HG02763 (cell line): ENCODE results near the gene UGT1A8.
"Not testable (repeated sequence)": the region's sequence is repeated elsewhere in the genome, so short reads cannot be mapped to it uniquely, and the experiment has no call there.

Source experiments
- ATAC-seq: cut with Tn5 transposase; IDR thresholded peaks from one replicate; pipeline ENCODE4 v1.9.1; 2021; ENCODE audit warnings: mild to moderate bottlenecking, moderate library complexity; ENCODE audit not compliant: unreplicated experiment

The UGT1A8 gene

DNA sequence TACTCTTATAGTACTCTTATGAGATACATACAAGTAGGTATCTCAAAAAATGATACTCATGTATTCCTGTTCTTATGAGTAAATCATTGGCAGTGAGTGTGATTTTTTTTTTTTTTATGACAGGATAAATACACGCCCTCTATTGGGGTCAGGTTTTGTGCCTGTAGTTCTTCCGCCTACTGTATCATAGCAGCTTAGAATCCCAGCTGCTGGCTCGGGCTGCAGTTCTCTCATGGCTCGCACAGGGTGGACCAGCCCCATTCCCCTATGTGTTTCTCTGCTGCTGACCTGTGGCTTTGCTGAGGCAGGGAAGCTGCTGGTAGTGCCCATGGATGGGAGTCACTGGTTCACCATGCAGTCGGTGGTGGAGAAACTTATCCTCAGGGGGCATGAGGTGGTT is at the start of gene UGT1A8:
Gene UGT1A8, plus strand, starts transcription at position 158 of the 400 bp plus-strand sequence. Its CDS starts 75 bp downstream, at position 233.
- ATAC-seq, result not testable (repeated sequence)

DNA sequence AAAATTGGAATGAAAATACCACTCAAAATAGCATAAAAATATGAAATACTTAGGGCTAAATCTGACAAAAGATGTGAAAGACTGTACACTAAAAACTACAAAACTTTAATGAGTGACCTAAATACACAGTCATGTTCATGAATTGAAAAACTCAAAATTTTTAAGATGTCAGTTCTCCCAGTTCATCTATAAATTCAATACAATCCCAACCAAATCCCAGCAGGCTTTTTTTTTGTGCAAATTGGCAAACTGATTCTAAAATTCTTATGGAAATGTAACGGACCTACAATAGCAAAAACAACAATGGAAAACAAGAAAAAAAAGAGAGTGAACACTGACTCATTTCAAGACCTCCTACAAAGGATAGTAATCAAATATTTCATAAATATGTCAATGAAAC is 46.4 kb upstream of the UGT1A8 start:
- no peak for ATAC-seq

DNA sequence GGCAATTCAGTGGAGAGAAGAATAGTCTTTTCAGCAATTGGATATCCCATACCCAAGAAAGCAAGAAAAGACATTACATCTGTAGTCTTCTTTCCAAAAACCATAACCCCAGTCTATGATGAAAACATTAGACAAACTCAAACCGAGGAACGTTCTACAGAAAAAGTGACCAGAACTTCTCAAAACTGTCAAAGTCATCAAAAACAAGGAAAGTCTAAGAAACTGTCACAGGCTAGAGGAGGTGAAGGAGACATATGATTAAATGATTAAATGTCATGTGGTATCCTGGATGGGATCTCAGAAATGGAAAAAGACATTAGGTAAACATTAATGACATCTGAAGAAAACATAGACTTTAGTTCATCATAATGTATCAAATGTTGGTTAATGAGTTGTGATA is 46.0 kb upstream of the UGT1A8 start:
- ATAC-seq, result no peak

DNA sequence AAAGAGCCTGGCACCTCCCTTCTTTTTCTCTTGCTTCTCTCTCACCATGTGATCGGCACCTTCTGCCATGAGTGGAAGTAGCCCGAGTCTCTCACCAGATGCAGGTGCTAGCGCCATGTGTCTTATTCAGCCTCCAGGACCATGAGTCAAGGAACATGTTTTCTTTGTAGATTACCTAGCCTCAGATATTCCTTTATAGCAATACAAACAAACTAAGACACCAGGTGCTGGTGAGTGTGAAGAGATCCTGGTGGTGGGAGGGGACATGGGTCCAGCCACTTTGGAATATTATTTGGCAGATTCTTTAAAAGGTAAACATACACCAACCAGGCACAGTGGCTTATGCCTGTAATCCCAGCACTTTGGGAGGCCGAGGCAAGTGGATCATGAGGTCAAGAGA is 45.0 kb upstream of the UGT1A8 start:
- ATAC-seq, result no peak

DNA sequence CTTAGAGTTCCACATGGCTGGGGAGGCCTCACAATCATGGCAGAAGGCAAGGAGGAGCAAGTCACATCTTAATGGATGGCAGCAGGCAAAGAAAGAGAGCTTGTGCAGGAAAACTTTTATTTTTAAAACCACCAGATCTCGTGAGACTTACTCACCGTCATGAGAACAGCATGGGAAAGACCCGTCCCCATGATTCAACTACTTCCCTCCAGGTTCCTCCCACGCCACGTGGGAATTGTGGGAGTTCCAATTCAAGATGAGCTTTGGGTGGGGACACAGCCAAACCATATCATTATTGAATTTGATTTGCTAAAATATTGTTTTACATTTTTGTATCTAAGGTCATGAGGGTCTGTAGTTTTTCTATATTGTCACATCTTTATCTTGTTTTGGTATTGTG is 40.1 kb upstream of the UGT1A8 start:
- not testable (repeated sequence) for ATAC-seq

DNA sequence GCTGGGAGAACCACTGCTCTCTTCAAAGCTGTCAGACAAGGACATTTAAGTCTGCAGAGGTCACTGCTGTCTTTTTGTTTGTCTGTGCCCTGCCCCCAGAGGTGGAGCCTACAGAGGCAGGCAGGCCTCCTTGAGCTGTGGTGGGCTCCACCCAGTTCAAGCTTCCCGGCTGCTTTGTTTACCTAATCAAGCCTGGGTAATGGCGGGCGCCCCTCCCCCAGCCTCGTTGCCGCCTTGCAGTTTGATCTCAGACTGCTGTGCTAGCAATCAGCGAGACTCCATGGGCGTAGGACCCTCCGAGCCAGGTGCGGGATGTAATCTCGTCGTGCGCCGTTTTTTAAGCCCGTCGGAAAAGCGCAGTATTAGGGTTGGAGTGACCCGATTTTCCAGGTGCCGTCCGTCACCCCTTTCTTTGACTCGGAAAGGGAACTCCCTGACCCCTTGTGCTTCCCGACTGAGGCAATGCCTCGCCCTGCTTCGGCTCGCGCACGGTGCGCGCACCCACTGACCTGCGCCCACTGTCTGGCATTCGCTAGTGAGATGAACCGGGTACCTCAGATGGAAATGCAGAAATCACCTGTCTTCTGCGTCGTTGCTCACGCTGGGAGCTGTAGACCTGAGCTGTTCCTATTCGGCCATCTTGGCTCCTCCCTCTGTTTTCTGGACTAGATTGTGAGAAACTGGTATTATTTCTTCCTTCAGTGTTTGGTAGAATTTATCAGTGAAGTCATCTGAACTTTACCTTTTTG is 34.0 kb upstream of the UGT1A8 start:
- not testable (repeated sequence) for ATAC-seq

DNA sequence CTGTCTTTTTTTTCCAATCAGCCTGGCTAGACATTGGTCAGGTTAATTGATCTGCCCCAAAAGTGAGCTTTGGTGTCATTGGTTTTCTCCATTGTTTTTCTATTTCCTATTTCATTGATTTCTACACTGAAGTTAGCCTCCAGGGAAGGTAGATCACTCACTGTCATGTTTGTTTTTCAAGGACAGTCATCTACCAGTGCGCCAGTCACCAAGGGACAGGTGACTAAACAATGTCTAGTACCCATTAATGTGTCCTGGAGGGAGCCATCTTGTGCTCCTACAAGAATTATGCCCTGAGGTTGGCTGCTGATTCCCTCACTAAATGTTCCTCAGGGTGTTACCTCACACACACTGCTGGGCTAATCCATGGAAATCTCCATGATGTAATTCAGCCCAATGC is 33.2 kb upstream of the UGT1A8 start:
- no peak for ATAC-seq

DNA sequence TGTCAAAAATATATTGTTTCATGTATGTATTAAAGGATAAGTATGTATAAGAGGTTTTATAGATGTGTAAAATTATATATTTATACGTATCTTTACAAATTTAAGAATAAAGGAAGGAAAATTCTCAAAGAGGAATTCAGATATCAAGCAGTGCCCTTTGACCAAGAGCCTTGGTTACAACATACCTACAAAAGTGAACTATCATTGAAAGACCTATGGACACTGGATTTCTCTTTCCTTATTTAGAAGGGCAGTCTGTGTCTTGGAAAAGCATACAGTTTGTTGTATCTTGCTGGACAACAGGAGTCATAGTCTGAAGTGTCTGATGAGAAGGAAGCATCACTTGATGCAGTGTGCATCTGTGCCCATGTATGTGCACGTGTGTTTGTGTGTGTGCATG is 29.0 kb upstream of the UGT1A8 start:
- no peak for ATAC-seq

DNA sequence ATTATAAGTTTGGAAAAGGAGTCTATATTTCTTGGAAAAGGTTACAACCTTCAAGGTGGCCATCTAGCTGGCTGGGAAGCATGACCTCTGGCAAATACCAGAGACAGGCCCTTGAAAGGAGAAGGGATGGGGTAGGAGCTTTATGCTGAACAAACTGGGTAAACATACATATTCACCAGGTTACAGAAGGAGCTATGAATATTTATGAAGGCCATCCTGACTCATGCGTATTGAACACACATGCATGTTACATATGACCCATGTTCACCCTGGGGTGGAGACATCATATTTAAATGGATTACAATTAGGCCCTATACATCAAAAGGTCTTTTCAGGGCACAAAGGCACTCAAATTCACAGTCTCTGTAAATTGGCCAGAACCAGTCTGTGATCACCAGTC is 24.7 kb upstream of the UGT1A8 start:
- not testable (repeated sequence) for ATAC-seq

DNA sequence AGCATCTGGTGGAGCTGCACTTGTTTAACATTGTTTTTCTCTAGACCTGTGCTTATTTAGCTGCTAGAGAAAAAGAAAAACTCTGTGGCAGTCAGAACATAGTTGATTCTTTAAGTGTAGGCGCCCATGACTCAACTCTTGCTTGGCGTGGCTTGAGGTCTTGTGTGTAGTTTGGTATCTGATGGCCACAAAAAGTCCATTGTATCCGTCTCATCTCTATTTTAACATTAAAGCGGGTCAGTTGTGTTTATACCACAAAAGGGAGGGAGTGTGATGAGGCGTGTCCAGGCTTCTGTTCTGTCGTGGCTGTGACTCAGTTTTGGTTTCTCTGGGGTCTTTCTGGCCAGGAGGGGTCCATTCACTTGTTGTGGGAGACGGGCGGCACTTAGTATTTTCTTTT is 24.2 kb upstream of the UGT1A8 start:
- ATAC-seq, result no peak

DNA sequence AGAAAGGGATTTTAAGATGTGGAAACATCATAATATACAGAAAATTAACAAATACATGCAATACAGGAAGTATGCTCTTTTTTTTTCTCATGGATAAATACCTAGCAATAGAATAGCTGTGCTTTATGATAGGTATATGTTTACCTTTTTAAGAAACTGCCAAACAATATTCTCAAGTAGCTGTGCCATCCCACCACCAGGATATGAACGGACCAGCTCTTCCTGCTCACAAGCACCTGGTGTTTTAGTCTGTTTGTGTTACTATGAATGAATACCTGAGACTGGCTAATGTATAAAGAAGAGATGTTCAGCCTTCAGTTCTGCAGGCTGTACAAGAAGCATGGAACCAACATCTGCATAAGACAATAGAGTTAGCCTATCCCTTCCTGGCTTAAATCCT is 19.9 kb upstream of the UGT1A8 start:
- ATAC-seq, result no peak

DNA sequence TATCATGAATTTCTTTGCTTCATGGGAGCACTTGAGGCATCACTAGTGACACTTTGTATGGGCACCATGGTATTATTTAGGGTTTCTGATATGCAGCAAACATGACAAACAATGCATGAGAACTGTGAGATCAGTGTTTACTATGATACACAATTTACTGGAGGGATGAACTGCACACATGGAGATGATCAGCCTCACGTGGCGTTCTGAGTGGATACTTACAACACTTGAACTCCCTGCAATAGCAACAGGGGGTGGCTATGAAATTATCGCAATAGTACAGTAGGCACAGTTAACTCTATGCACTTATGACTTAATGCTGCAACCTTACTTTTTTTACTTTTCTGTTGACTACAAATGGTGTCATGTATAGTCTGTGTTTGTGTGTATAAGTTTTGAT is 18.5 kb upstream of the UGT1A8 start:
- ATAC-seq, result no peak

DNA sequence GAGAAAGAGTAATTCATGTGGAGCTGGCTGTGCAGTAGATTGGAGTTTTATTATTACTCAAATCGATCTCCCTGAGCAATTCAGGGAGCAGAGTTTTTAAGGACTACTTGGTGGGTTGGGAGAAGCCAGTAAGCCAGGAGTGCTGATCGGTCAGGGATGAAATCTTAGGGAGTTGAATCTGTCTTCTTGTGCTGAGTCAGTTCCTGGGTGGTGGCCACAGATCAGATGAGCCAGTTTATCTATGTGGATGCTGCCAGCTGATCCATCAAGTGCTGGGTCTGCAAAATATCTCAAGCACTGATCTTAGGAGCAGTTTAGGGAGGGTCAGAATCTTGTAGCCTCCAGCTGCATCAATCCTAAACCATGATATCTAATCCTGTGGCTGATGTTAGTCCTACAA is 17.0 kb upstream of the UGT1A8 start:
- ATAC-seq, result no peak

DNA sequence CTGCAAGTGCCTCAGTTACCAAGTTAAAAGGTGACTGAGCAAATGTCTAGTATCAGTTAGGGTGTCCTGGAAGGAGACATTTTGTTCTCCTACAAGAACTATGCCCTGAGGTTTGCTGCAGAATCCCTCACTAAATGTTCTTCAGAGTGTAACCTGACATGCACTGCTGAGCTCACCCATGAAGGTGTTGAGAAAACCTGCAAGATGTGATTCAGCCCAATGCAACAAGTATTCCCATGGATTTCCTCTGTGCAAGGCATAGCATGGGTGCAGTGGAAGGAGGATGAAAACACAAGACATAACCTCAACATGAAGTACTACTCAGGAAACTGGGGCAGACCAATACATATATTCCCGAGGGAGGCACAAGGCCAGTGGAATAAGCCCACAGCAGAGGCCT is 15.4 kb upstream of the UGT1A8 start:
- no peak for ATAC-seq

DNA sequence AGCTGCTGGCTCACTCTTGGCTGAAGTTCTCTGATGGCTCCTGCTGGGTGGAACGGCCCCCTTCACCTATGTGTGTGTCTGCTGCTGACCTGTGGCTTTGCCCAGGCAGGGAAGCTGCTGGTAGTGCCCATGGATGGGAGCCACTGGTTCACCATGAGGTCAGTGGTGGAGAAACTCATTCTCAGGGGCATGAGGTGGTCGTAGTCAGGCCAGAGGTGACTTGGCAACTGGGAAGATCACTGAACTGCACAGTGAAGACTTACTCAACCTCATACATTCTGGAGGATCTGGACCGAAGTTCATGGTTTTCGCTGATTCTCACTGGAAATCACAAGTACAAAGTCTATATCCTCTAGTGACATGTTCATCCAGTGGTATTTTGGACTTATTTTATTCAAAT is 13.9 kb upstream of the UGT1A8 start:
- ATAC-seq, result no peak

DNA sequence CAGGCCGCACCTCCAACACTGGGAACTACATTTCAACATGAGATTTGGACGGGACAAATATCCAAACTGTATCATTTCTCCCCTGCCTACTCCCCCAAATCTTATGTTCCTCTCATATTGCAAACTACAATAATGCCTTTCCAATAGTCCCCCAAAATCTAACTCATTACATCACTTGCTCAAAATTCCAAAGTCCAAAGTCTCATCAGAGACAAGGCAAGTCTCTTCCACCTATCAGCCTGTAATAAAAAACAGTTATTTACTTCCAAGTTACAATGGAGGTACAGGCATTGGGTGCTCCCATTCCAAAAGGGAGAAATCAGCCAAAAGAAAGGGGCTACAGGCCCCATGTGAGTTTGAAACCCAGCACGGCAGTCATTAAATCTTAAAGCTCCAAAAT is 12.6 kb upstream of the UGT1A8 start:
- ATAC-seq, result no peak

DNA sequence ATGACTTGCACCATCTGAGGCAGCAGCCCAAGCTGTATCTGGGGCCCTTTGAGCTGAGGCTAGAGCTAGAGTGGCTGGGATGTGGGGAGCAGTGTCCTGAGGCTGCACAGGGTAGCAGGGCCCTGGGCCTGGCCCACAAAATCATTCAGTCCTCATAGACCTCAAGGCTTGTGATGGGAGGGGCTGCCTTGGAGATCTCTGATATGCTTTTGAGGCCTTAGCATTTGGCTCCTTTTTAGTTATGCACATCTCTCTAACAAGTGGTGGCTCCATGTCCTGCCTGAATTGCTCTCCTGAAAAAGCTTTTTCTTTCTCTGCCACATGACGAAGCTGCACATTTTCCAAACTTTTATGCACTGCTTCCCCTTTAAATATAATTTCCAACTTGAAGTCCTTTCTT is 11.8 kb upstream of the UGT1A8 start:
- no peak for ATAC-seq

DNA sequence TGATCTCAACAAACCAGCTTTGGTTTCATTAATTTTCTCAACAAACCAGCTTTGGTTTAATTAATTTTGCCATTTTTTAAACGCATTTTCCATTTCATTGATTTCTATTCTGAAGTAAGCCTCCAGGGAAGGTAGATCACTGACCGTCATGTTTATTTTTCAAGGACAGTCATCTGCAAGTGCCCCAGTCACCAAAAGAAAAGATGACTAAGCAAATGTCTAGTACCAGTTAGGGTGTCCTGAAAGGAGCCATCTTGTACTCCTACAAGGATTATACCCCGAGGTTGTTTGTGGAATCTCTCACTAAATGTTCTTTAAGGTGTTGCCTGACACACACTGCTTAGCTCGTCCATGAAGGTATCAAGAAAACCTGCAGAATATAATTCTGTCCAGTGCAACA is 6.1 kb upstream of the UGT1A8 start:
- ATAC-seq, result no peak

DNA sequence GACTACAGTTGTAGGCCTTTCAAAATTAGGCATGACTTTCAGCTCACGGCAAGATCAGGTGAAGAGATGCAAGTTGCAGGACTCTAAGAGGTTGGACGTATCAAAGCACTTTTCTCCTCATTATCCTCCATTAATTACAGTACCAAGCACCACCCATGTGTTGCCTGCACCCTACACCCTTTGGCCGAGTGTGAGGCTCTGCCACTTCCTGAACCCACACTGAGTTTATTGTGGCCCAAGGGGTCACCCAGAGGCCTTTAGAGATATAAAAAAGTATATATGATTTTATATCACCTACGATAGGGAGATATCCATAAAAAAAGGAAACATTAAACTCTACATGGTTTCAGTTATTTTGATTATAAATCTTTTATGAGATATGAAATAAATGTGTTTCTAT is 2.8 kb downstream of the UGT1A8 start:
- ATAC-seq, result no peak

DNA sequence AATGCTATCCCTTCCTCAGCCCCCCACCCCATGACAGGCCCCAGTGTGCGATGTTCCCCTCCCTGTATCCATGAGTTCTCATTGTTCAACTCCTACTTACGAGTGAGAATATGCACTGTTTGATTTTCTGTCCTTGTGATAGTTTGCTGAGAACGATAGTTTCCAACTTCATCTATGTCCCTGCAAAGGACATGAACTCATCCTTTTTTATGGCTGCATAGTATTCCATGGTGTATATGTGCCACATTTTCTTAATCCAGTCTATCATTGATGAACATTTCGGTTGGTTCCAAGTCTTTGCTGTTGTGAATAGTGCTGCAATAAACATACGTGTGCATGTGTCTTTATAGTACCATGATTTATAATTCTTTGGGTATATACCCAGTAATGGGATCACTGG is 4.4 kb downstream of the UGT1A8 start:
- ATAC-seq, result not testable (repeated sequence)

DNA sequence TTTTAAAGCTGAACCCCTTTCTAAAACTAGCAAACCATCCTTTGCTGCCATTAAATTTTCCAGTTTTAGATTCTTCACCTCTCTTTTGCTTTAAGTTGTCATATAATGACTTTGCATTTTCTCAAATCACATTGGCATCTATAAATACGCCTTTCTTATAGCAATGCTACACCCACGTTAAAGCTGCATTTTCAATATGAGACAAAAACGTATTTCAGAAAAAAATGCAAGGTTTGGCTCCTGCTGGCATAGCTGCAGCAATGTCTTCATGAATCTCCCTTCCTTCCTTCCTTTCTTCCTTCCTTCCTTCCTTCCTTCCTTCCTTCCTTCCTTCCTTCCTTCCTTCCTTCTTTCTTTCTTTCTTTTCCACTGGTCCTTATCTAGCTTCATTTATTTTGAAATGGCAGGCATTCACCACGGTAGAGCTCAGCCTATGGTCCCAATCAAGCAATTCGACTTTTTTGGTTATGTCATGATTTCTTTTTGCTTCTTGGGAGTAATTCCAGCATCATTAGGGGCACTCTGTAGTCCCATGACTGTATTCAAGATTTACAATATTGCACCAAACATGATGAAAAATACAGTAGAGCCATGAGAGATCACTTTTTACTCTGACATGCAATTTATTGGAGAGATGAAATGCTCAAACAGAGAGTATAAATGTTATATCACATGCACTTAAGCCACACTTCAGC is 10.0 kb downstream of the UGT1A8 start:
- ATAC-seq, result no peak

DNA sequence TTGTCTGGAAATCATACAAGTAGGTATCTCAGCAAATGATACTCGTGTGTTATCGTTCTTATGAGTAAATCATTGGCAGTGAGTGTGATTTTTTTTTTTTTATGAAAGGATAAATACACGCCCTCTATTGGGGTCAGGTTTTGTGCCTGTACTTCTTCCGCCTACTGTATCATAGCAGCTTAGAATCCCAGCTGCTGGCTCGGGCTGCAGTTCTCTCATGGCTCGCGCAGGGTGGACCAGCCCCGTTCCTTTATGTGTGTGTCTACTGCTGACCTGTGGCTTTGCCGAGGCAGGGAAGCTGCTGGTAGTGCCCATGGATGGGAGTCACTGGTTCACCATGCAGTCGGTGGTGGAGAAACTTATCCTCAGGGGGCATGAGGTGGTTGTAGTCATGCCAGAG is 18.9 kb downstream of the UGT1A8 start, which contains the start of gene UGT1A10:
Gene UGT1A10, plus strand, starts transcription at position 143 of the 400 bp plus-strand sequence. Its CDS starts 75 bp downstream, at position 218.
- ATAC-seq, result not testable (repeated sequence)
